ENCODE measurements around the gene PPAT. TPM values are rescaled to one million over a fixed set of nuclear protein-coding genes. Genes with fewer than 3 reads are reported as not detected.

The PPAT gene
- 37.5 and 41.6 TPM in 2 replicates for total RNA-seq (2014; rRNA removed; shearing (Covaris generic))

DNA sequence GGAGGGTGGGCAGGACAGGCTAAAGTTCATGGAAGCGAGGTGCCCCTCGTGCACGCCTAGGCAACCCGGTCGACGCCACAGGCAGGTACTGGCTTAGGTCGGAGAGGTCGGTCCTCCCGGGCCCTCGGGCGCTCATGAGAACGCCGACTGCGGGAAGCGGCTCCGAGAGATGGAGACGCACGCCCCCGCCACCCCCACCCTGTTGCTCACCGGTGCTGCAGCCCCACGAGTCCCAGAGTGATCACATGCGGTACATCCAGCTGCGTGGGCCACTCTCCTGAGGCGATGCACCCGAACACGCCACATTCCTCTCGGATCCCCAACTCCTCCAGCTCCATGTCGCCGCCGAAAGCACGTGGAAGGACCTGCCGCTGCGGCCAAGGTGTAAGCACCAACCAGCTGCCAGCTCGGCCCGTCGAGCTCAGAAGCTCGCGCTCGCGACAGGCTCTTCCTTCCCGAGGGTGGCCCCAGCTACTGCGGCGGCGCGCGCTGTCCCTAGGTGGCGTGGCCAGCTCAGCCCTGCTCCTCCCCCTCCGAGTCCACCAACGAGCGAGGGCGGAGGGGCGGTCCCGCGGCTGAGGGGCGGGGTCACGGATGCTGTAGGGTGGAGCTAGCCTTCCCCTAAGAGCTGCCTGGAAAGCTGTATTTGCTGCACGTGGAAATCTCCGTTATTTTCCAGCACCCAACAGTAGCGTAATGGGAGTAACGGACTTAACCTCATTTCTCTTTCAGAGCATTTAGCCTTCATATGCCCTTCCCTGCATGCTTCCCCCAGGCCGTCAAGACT is at the start of gene PPAT:
Gene PPAT (minus strand): TSS at position 476 of the 787 bp plus-strand sequence. CDS start 138 bp downstream, at position 338.

GRCh38 chr4:56467284-56468096 is 32.1 kb upstream of the PPAT start, which contains the start of gene SRP72:
SRP72 (plus strand) TSS chr4:56467617; CDS start chr4:56467636, 19 bp downstream.

DNA sequence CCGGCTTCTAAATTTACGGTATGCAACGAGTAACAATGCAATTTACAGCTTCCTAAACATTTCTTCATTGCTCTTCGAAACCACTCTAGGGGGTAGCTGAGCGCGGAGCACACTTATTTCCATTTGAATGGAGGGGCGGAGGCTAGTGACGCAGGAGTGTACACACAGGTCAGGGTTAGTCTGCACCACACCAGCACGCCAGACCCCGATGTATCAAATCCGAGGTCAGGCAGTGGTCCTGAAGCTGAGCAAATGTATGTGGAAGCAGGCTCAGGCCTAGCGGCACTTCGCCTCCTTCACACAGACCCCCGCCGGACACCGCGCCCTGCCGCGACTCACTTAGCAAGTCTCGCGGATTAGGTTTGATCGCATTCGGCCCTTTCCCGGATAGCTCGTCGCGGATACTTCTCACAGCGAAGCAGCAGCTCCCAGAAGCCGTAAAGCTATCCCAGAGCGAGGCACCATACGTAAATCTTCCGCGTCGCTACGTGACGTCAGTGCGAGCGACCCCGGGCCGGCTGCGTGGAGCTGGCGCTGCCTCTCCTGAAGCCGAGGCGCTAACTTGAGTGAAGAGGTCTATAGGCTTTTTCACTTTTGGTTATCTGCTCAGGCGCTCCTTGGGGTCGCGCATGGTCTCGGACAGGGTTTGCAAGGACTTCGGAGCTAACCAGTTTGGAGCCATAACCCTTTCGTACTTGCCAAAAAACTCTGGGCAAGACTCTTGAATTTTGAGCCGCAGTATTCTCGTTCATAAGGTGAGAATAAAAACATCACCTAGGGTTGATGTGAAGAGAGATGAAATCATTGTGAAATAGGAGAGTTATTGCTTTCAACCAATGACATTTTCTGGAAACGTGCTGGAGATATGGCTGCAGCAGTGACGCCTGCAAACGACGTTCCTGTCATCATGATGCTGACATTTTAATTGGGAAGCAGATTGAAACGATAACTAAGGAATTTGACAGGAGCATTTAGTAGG is 48.1 kb downstream of the PPAT start, which contains the start of gene AASDH:
Gene AASDH (minus strand): TSS at position 469 of the 979 bp plus-strand sequence. CDS start 3,192 bp downstream, outside the sequence.

Other genes starting within 250 kb of the PPAT start
- 7.8 and 9.7 TPM in 2 replicates for gene AASDH, start 48.1 kb downstream of the PPAT start, total RNA-seq (2014; rRNA removed; shearing (Covaris generic))
- 103 and 124 TPM in 2 replicates for gene PAICS, start 645 bp upstream of the PPAT start, total RNA-seq (2014; rRNA removed; shearing (Covaris generic))
- 138 and 151 TPM in 2 replicates for gene SRP72, start 32.0 kb upstream of the PPAT start, total RNA-seq (2014; rRNA removed; shearing (Covaris generic))
- 0.13 and 0.34 TPM in 2 replicates for gene ARL9, start 70.2 kb upstream of the PPAT start, total RNA-seq (2014; rRNA removed; shearing (Covaris generic))
- 0.45 TPM in 1 of 2 replicates, not detected in the other for gene HOPX, start 245.7 kb upstream of the PPAT start, total RNA-seq (2014; rRNA removed; shearing (Covaris generic))